Measurements from ENCODE around the gene NCK1. TPM values are rescaled to one million over a fixed set of nuclear protein-coding genes. Genes with fewer than 3 reads are reported as not detected.

NCK1 gene
- total RNA-seq, 4 donors from 2014 or later = 48.4 to 85.3 (median 60.2) TPM

DNA sequence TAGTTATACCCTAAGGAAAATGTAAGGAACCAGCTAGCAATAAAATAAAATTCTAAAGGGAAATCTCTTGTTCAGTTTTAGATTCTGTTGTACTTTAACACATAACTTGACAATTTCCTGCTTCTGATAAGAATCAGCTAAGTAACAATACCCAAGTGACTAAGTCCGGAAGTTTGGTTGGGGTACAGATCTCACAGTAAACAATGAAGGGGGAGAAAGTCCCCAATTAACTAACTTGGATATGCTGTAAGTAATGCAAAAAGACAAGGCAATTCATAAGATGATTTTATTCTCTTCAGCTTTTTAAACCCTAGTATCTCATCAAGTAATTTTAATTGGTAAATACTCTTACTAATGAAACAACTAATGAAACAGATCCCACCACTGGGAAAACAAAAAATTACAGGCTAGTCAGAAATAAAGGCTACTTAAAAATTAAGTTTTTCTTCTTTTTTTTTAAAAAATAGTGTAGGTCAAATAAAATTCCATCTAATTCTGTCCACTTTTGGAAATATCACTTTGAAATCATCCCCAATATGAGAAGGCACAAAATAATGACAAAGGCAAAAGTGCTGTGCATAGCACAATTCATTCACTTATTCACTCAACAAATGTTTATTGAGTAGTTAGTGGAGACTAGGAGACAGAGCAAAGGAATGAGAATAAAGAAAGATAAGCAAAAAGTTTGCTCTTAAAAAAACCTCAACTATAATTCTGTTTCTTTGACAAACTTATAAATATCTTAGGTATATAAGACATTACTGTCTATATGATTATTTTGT is 58.0 kb downstream of the NCK1 start:
- intact Hi-C loops (cut with DNase I; ENCODE audit: low total_unique reads) = no loop called here
- Histone ChIP-seq H3K27me3 (no peaks in the 10 kb centered on the region), H3K27ac (peak overlapping the region in 1 of 2 donors; percentile 41), H3K9me3 (no peaks in the 10 kb centered on the region), H3K4me3 (no peak overlapping the region), H3K36me3 (no peaks in the 10 kb centered on the region), H3K4me1 (no peaks in the 10 kb centered on the region)
- no peak for DNase-seq
- TF ChIP-seq, protein P1, sequence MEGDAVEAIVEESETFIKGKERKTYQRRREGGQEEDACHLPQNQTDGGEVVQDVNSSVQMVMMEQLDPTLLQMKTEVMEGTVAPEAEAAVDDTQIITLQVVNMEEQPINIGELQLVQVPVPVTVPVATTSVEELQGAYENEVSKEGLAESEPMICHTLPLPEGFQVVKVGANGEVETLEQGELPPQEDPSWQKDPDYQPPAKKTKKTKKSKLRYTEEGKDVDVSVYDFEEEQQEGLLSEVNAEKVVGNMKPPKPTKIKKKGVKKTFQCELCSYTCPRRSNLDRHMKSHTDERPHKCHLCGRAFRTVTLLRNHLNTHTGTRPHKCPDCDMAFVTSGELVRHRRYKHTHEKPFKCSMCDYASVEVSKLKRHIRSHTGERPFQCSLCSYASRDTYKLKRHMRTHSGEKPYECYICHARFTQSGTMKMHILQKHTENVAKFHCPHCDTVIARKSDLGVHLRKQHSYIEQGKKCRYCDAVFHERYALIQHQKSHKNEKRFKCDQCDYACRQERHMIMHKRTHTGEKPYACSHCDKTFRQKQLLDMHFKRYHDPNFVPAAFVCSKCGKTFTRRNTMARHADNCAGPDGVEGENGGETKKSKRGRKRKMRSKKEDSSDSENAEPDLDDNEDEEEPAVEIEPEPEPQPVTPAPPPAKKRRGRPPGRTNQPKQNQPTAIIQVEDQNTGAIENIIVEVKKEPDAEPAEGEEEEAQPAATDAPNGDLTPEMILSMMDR (IDR thresholded peaks at IDR 0.05) = no peak
- no peak for TF ChIP-seq POLR2A (IDR thresholded peaks at IDR 0.05)

DNA sequence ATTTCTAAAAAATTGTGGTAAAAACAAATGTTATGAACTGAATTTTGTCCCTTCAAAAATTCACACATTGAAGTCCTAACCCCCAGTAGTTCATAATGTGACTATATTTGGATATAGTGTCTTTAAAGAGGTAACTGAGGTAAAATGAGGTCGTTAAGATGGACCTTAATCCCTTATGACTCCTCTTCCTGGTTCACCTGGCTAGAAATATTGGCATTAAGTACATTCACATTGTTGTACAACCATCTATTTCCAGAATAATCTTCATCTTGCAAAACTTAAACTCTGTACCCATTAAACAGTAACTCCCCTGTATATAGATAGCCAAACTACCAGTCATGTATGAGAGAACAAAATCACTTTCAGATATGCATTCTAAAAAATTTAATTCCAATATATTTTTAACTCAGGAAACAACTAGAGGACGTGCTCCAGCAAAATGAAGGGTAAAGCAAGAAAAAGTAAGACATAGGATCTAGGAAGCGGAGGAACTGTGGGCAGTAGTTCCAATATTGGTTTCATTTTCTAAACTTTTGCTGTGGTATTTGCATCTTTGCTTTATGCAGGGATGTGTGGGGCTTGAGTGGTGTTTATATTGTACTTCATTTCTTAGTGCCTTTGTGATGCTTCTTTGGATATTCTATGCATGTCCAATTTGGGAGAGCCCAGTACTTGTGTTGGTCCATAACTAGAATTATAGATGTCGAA is 59.0 kb downstream of the NCK1 start:
- intact Hi-C loops (cut with DNase I; ENCODE audit: low total_unique reads) = no loop called here
- Histone ChIP-seq H3K4me1 (no peaks in the 10 kb centered on the region), H3K4me3 (no peak overlapping the region), H3K27ac (no peak overlapping the region), H3K9me3 (no peaks in the 10 kb centered on the region), H3K27me3 (no peaks in the 10 kb centered on the region), H3K36me3 (no peaks in the 10 kb centered on the region)
- no peak for DNase-seq
- TF ChIP-seq, protein P1 (IDR thresholded peaks at IDR 0.05) = no peak
- TF ChIP-seq POLR2A (IDR thresholded peaks at IDR 0.05) = no peak

DNA sequence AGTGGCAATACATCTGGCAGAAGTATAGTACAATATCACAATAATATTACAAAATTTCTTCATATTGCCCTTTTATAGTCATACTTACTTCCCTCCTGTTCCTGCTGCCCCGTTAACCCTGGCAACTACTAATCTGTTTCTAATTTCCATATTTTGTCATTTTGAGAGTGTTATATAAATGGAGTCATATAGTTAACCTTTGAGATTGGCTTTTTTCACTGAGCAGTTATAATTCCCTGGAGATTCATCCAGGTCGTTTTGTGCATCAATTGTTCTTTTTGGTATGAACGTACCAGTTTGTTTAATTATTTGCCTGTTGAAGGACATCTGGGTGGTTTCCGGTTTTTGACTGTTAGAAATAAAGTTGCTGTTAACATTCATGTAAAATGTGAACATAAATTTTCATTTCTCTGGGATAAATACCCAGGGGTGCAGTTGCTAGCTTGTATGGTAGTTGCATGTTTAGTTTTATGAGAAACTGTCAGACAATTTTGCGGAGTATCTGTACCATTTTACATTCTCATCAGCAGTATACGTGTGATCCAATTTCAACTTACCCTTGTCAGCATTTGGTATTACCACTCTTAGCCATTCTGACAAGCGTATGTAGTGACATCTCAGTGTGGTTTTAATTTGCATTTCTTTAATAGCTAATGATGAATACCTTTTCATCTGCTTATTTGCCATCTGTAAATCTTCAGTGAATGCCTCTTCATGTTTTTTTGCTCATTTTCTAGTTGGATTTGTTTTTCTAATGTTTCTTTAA is 63.6 kb downstream of the NCK1 start:
- Histone ChIP-seq H3K36me3 (no peaks in the 10 kb centered on the region), H3K27me3 (no peaks in the 10 kb centered on the region), H3K27ac (peak overlapping the region in 1 of 2 donors; percentile 0), H3K4me1 (peaks cover 0 to 6% of the 10 kb centered on the region in 2 donors), H3K4me3 (no peak overlapping the region), H3K9me3 (no peaks in the 10 kb centered on the region)
- DNase-seq = no peak
- intact Hi-C loops (cut with DNase I; ENCODE audit: low total_unique reads) = no loop called here
- TF ChIP-seq POLR2A (IDR thresholded peaks at IDR 0.05) = no peak
- TF ChIP-seq, protein P1 (IDR thresholded peaks at IDR 0.05) = no peak

DNA sequence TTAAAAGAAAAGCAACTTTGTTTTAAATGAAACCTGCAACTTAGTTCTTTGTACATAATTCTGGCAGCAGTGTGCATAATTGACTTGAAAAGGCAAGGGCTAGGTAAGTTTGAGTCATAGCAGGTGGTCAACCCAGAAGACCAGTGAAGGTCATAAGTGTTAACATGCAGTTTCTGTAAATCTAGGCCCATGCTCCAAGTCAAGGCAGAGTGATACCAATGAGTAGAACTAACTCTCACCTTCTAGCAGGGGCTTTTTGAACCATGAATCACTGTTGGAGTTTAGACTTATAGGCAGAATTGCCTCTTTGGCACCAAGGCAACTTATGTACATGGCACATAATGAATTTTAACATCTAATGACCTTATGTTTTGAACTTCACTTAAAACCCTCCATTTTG is 66.2 kb downstream of the NCK1 start:
- Histone ChIP-seq H3K4me3 (no peak overlapping the region), H3K27me3 (no peaks in the 10 kb centered on the region), H3K27ac (peak overlapping the region in 1 of 2 donors; percentile 55), H3K9me3 (no peaks in the 10 kb centered on the region), H3K4me1 (peaks cover 0 to 8% of the 10 kb centered on the region in 2 donors), H3K36me3 (no peaks in the 10 kb centered on the region)
- intact Hi-C loops (cut with DNase I; ENCODE audit: low total_unique reads) = no loop called here
- no peak for DNase-seq
- TF ChIP-seq, protein P1 (IDR thresholded peaks at IDR 0.05) = no peak
- no peak for TF ChIP-seq POLR2A (IDR thresholded peaks at IDR 0.05)

Data from uterus (tissue), 4 donors.